Liver (tissue), 9 donors: Measurements from ENCODE around the gene FANCF. TPM values are rescaled to one million over a fixed set of nuclear protein-coding genes. Genes with fewer than 3 reads are reported as not detected.
A peak's percentile ranks its signal among the peaks of the same experiment; 100 is the strongest.

Experiments used
- DNase-seq: peaks from one replicate; pipeline ENCODE4 v3.0.0-alpha.2; 2017; ENCODE audit warnings: low spot score
- H3K27ac ChIP-seq, 2 donors: one replicate each; pipeline ENCODE4 v1.7.0; 2013; ENCODE audit warnings: inconsistent platforms in 2 of 2, low read length in 2 of 2, control low read depth in 1 of 2, low read depth in 1 of 2, mild to moderate bottlenecking in 1 of 2
- H3K27me3 ChIP-seq, 4 donors: one replicate each; pipeline versions ENCODE4 v1.6.1 to v1.7.0; 2013; ENCODE audit warnings: low read length in 3 of 4, inconsistent platforms in 1 of 4, mild to moderate bottlenecking in 1 of 4, moderate library complexity in 1 of 4; ENCODE audit not compliant: control insufficient read depth in 4 of 4, insufficient read depth in 4 of 4
- H3K36me3 ChIP-seq, 4 donors: one replicate each; pipeline versions ENCODE4 v1.6.1 to v1.7.0; 2013; ENCODE audit warnings: low read length in 3 of 4, mild to moderate bottlenecking in 3 of 4, low read depth in 1 of 4, moderate library complexity in 1 of 4; ENCODE audit not compliant: control insufficient read depth in 4 of 4, insufficient read depth in 3 of 4
- H3K4me1 ChIP-seq, 4 donors: one replicate each; pipeline versions ENCODE4 v1.6.1 to v1.7.0; 2013; ENCODE audit warnings: low read length in 3 of 4, mild to moderate bottlenecking in 3 of 4, moderate library complexity in 1 of 4; ENCODE audit not compliant: control insufficient read depth in 4 of 4, insufficient read depth in 4 of 4
- H3K4me3 ChIP-seq, 3 donors: one replicate each; pipeline versions ENCODE4 v1.6.1 to v1.7.0; 2013; ENCODE audit warnings: low read length in 3 of 3, control low read depth in 1 of 3, low read depth in 1 of 3, mild to moderate bottlenecking in 1 of 3
- H3K9ac ChIP-seq, 2 donors: one replicate each; pipeline ENCODE4 v1.7.0; 2013; ENCODE audit warnings: low read length in 2 of 2, mild to moderate bottlenecking in 2 of 2, moderate library complexity in 2 of 2, control low read depth in 1 of 2, low read depth in 1 of 2
- H3K9me3 ChIP-seq, 4 donors: one replicate each; pipeline versions ENCODE4 v1.6.1 to v1.7.0; 2013; ENCODE audit warnings: low read length in 3 of 4; ENCODE audit not compliant: control insufficient read depth in 4 of 4
- EGR1 ChIP-seq, 2 donors: IDR thresholded peaks; 2 replicates each; pipeline ENCODE4 v1.6.1; 2016 to 2018; ENCODE audit warnings: antibody characterized with exemption in 2 of 2, low read depth in 2 of 2
- FOXA1 ChIP-seq: IDR thresholded peaks from 2 replicates; pipeline ENCODE4 v1.6.1; 2016; ENCODE audit warnings: antibody characterized with exemption
- FOXA2 ChIP-seq: IDR thresholded peaks from 2 replicates; pipeline ENCODE4 v1.6.1; 2016; ENCODE audit warnings: antibody characterized with exemption
- GABPA ChIP-seq, 2 donors: IDR thresholded peaks in 1 of 2; conservative IDR thresholded peaks in 1 of 2; 2 replicates each; pipeline ENCODE4 v1.6.1; 2016; ENCODE audit warnings: antibody characterized with exemption in 2 of 2, mild to moderate bottlenecking in 1 of 2, moderate library complexity in 1 of 2
- HNF4A ChIP-seq, 2 donors: conservative IDR thresholded peaks; 2 replicates each; pipeline ENCODE4 v1.6.1; 2016; ENCODE audit warnings: antibody characterized with exemption in 2 of 2, mild to moderate bottlenecking in 2 of 2
- HNF4G ChIP-seq: IDR thresholded peaks from 2 replicates; pipeline ENCODE4 v1.6.1; 2016; ENCODE audit warnings: antibody characterized with exemption
- JUND ChIP-seq, 2 donors: IDR thresholded peaks; 2 replicates each; pipeline ENCODE4 v1.6.1; 2016; ENCODE audit warnings: antibody characterized with exemption in 2 of 2
- NR2F2 ChIP-seq: IDR thresholded peaks from 2 replicates; pipeline ENCODE4 v1.6.1; 2016; ENCODE audit warnings: antibody characterized with exemption
- RAD21 ChIP-seq, 2 donors: IDR thresholded peaks; 2 replicates each; pipeline ENCODE4 v1.6.1; 2016; ENCODE audit warnings: antibody characterized with exemption in 2 of 2, mild to moderate bottlenecking in 2 of 2
- RXRA ChIP-seq, 2 donors: IDR thresholded peaks; 2 replicates each; pipeline ENCODE4 v1.6.1; 2017 to 2018; ENCODE audit warnings: antibody characterized with exemption in 2 of 2, mild to moderate bottlenecking in 1 of 2
- SP1 ChIP-seq: IDR thresholded peaks from 2 replicates; pipeline ENCODE4 v1.6.1; 2018; ENCODE audit warnings: antibody characterized with exemption, mild to moderate bottlenecking
- TAF1 ChIP-seq: conservative IDR thresholded peaks from 2 replicates; pipeline ENCODE4 v1.6.1; 2016; ENCODE audit warnings: antibody characterized with exemption, mild to moderate bottlenecking
- YY1 ChIP-seq: IDR thresholded peaks from 2 replicates; pipeline ENCODE4 v1.6.1; 2016; ENCODE audit warnings: antibody characterized with exemption, mild to moderate bottlenecking
- WGBS: extraction: QIAGEN DNeasy Blood & Tissue Kit; methylation state at CpG from one replicate; pipeline ENCODE4 v1.1.7; 2013; 5-methylcytosine and 5-hydroxymethylcytosine counted together
- polyA plus RNA-seq, 2 donors: library from polyadenylated mRNA; stranded (reverse) in 1 of 2; unstranded in 1 of 2; fragments of 200-250 nt in 1 of 2; fragments of >200 nt in 1 of 2; fragmentation: Nextera tagmentation in 1 of 2; extraction: Ambion mirVana in 1 of 2; gene quantifications; one replicate each; pipeline versions ENCODE4 v1.2.1 to v1.2.3, GENCODE V29; 2013 to 2015
- total RNA-seq, 2 donors: library from RNA; depleted of rRNA; stranded (reverse); fragments of >200 nt; gene quantifications; one replicate each; pipeline ENCODE4 v1.2.3, GENCODE V29; 2014
- TF ChIP-seq, protein P1 (sequence below): fragments of 150-350 bp; IDR thresholded peaks from 2 replicates; pipeline ENCODE4 v1.5.1; 2017; ENCODE audit warnings: improper control_type of control experiment, low read depth, low read length; ENCODE audit not compliant: missing input control
- TF ChIP-seq, protein P2 (sequence below): IDR thresholded peaks from 2 replicates; pipeline ENCODE4 v1.6.1; 2016; ENCODE audit warnings: antibody characterized with exemption
- TF ChIP-seq, protein P3 (sequence below): IDR thresholded peaks from 2 replicates; pipeline ENCODE4 v1.6.1; 2016; ENCODE audit warnings: antibody characterized with exemption
- TF ChIP-seq, protein P4 (sequence below): IDR thresholded peaks from 2 replicates; pipeline ENCODE4 v1.6.1; 2016; ENCODE audit warnings: antibody characterized with exemption, mild to moderate bottlenecking
- TF ChIP-seq, protein P5 (sequence below): IDR thresholded peaks from 2 replicates; pipeline ENCODE4 v1.6.1; 2016; ENCODE audit warnings: antibody characterized with exemption
- donor health status: healthy.
- donor health status: healthy.
- donor health status: healthy.
- donor health status: healthy.
- donor health status: healthy.

The FANCF gene, protein sequence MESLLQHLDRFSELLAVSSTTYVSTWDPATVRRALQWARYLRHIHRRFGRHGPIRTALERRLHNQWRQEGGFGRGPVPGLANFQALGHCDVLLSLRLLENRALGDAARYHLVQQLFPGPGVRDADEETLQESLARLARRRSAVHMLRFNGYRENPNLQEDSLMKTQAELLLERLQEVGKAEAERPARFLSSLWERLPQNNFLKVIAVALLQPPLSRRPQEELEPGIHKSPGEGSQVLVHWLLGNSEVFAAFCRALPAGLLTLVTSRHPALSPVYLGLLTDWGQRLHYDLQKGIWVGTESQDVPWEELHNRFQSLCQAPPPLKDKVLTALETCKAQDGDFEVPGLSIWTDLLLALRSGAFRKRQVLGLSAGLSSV
- total RNA-seq (1 to 10 TPM; 5.4 to 5.9 TPM), polyA plus RNA-seq (1 to 10 TPM; 4.6 to 4.9 TPM)

DNA sequence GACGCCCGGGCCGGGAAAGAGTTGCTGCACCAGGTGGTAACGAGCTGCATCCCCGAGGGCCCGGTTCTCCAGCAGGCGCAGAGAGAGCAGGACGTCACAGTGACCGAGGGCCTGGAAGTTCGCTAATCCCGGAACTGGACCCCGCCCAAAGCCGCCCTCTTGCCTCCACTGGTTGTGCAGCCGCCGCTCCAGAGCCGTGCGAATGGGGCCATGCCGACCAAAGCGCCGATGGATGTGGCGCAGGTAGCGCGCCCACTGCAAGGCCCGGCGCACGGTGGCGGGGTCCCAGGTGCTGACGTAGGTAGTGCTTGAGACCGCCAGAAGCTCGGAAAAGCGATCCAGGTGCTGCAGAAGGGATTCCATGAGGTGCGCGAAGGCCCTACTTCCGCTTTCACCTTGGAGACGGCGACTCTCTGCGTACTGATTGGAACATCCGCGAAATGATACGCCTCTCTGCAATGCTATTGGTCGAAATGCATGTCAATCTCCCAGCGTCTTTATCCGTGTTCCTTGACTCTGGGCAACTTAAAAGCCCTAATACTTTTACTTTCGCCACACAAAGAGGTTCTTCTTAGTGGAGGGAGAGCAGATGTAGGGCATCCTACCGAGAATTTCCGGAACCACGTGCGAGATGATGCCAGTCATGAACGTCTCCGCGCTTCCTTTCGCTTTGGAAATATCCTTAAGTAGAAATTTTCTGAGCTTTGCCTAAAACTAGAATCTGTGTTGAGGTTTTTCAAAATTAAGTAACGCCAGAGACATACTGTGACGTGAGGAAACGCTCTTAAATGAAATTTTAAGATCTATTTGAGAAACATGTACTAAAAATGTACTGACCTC is at the start of gene FANCF:
FANCF (minus strand) TSS at position 376 of the 840 bp plus-strand sequence; CDS start at position 363, 13 bp downstream.
- no peaks in the 10 kb centered on the region for H3K27me3 ChIP-seq
- H3K27ac ChIP-seq = peak within 1 kb of the TSS; percentile 93 to 97
- WGBS = under 1% methylated on average over 55 of the region's 55 CpGs
- peak within 1 kb of the TSS; percentile 94 to 96 for H3K9ac ChIP-seq
- no peaks in the 10 kb centered on the region for H3K36me3 ChIP-seq
- no peaks in the 10 kb centered on the region for H3K9me3 ChIP-seq
- peak in 1 of 2 donors; percentile 14 for TF ChIP-seq RXRA (IDR thresholded peaks at IDR 0.05)
- peak in 1 of 2 donors; percentile 60 for TF ChIP-seq EGR1 (IDR thresholded peaks at IDR 0.05; ENCODE audit: low read depth in 2 of 2)
- TF ChIP-seq FOXA2 = no peak
- TF ChIP-seq RAD21 (IDR thresholded peaks at IDR 0.05) = no peak
- TF ChIP-seq HNF4G = no peak
- peak; percentile 98 for TF ChIP-seq SP1
- TF ChIP-seq TAF1 = peak; percentile 93
- TF ChIP-seq, protein P1, sequence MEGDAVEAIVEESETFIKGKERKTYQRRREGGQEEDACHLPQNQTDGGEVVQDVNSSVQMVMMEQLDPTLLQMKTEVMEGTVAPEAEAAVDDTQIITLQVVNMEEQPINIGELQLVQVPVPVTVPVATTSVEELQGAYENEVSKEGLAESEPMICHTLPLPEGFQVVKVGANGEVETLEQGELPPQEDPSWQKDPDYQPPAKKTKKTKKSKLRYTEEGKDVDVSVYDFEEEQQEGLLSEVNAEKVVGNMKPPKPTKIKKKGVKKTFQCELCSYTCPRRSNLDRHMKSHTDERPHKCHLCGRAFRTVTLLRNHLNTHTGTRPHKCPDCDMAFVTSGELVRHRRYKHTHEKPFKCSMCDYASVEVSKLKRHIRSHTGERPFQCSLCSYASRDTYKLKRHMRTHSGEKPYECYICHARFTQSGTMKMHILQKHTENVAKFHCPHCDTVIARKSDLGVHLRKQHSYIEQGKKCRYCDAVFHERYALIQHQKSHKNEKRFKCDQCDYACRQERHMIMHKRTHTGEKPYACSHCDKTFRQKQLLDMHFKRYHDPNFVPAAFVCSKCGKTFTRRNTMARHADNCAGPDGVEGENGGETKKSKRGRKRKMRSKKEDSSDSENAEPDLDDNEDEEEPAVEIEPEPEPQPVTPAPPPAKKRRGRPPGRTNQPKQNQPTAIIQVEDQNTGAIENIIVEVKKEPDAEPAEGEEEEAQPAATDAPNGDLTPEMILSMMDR = no peak
- TF ChIP-seq NR2F2 = no peak
- TF ChIP-seq, protein P2, sequence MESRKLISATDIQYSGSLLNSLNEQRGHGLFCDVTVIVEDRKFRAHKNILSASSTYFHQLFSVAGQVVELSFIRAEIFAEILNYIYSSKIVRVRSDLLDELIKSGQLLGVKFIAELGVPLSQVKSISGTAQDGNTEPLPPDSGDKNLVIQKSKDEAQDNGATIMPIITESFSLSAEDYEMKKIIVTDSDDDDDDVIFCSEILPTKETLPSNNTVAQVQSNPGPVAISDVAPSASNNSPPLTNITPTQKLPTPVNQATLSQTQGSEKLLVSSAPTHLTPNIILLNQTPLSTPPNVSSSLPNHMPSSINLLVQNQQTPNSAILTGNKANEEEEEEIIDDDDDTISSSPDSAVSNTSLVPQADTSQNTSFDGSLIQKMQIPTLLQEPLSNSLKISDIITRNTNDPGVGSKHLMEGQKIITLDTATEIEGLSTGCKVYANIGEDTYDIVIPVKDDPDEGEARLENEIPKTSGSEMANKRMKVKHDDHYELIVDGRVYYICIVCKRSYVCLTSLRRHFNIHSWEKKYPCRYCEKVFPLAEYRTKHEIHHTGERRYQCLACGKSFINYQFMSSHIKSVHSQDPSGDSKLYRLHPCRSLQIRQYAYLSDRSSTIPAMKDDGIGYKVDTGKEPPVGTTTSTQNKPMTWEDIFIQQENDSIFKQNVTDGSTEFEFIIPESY = no peak
- no peak for TF ChIP-seq HNF4A (conservative IDR thresholded peaks at IDR 0.05)
- TF ChIP-seq, protein P3, sequence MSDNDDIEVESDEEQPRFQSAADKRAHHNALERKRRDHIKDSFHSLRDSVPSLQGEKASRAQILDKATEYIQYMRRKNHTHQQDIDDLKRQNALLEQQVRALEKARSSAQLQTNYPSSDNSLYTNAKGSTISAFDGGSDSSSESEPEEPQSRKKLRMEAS = peak; percentile 45
- peak; percentile 88 for TF ChIP-seq YY1
- TF ChIP-seq FOXA1 = no peak
- TF ChIP-seq, protein P4, sequence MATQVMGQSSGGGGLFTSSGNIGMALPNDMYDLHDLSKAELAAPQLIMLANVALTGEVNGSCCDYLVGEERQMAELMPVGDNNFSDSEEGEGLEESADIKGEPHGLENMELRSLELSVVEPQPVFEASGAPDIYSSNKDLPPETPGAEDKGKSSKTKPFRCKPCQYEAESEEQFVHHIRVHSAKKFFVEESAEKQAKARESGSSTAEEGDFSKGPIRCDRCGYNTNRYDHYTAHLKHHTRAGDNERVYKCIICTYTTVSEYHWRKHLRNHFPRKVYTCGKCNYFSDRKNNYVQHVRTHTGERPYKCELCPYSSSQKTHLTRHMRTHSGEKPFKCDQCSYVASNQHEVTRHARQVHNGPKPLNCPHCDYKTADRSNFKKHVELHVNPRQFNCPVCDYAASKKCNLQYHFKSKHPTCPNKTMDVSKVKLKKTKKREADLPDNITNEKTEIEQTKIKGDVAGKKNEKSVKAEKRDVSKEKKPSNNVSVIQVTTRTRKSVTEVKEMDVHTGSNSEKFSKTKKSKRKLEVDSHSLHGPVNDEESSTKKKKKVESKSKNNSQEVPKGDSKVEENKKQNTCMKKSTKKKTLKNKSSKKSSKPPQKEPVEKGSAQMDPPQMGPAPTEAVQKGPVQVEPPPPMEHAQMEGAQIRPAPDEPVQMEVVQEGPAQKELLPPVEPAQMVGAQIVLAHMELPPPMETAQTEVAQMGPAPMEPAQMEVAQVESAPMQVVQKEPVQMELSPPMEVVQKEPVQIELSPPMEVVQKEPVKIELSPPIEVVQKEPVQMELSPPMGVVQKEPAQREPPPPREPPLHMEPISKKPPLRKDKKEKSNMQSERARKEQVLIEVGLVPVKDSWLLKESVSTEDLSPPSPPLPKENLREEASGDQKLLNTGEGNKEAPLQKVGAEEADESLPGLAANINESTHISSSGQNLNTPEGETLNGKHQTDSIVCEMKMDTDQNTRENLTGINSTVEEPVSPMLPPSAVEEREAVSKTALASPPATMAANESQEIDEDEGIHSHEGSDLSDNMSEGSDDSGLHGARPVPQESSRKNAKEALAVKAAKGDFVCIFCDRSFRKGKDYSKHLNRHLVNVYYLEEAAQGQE = no peak
- TF ChIP-seq JUND (IDR thresholded peaks at IDR 0.05) = peak in 1 of 2 donors; percentile 27
- TF ChIP-seq, protein P5, sequence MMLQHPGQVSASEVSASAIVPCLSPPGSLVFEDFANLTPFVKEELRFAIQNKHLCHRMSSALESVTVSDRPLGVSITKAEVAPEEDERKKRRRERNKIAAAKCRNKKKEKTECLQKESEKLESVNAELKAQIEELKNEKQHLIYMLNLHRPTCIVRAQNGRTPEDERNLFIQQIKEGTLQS = peak; percentile 38
- peak; percentile 69 to 90 for TF ChIP-seq GABPA (IDR thresholded peaks at IDR 0.05 in 1 of 2, conservative IDR thresholded peaks at IDR 0.05 in 1 of 2)
- peak within 1 kb of the TSS; percentile 71 to 100 (median 99) for H3K4me3 ChIP-seq
- peaks cover 1 to 13% (median 7%) of the 10 kb centered on the region in 4 donors for H3K4me1 ChIP-seq
- peak; percentile 94 for DNase-seq
